Suprapubic skin (tissue), 4 donors: ENCODE data around the gene TUBB4B. TPM values are rescaled to one million over a fixed set of nuclear protein-coding genes. Genes with fewer than 3 reads are reported as not detected.

Source experiments
- DNase-seq, 2 donors: peaks; one replicate each; pipeline ENCODE4 v3.0.0-alpha.2; 2019; ENCODE audit warnings: low spot score in 2 of 2
- H3K27ac ChIP-seq: fragments of 200-600 bp; sonication (generic); one replicate; pipeline ENCODE4 v1.5.1; 2019
- H3K27me3 ChIP-seq: fragments of 200-600 bp; sonication (generic); one replicate; pipeline ENCODE4 v1.5.1; 2019
- H3K36me3 ChIP-seq: fragments of 200-600 bp; sonication (generic); one replicate; pipeline ENCODE4 v1.5.1; 2019
- H3K4me1 ChIP-seq: fragments of 200-600 bp; sonication (generic); one replicate; pipeline ENCODE4 v1.5.1; 2019
- H3K4me3 ChIP-seq: fragments of 200-600 bp; sonication (generic); one replicate; pipeline ENCODE4 v1.5.1; 2019; ENCODE audit warnings: mild to moderate bottlenecking
- H3K9me3 ChIP-seq: fragments of 200-600 bp; sonication (generic); one replicate; pipeline ENCODE4 v1.5.1; 2019
- CTCF ChIP-seq, 2 donors: fragments of 200-600 bp in 1 of 2; fragments of 450-650 bp in 1 of 2; sonication (generic) in 1 of 2; IDR thresholded peaks; one replicate each; pipeline ENCODE4 v1.5.1; 2016 to 2019; ENCODE audit warnings: antibody characterized with exemption in 2 of 2, mild to moderate bottlenecking in 1 of 2, moderate library complexity in 1 of 2
- EP300 ChIP-seq: sonication (generic); formaldehyde crosslinking; IDR thresholded peaks from one replicate; pipeline ENCODE4 v1.6.1; 2017; ENCODE audit warnings: antibody characterized with exemption
- POLR2A ChIP-seq, 2 donors: fragments of 450-650 bp; IDR thresholded peaks; one replicate each; pipeline ENCODE4 v1.6.1; 2017; ENCODE audit warnings: antibody characterized with exemption in 2 of 2, mild to moderate bottlenecking in 2 of 2, moderate library complexity in 2 of 2
- POLR2AphosphoS5 ChIP-seq, 3 donors: sonication (generic); formaldehyde crosslinking; IDR thresholded peaks; one replicate each; pipeline ENCODE4 v1.6.1; 2017; ENCODE audit warnings: antibody characterized with exemption in 3 of 3
- WGBS: methylation state at CpG from one replicate; pipeline ENCODE4 v1.1.5; 2018; 5-methylcytosine and 5-hydroxymethylcytosine counted together
- total RNA-seq, 4 donors: library from RNA; depleted of rRNA; stranded (reverse); fragments of >200 nt; gene quantifications; one replicate each; pipeline ENCODE4 v1.1.0, GENCODE V29; 2016

TUBB4B gene
- total RNA-seq, 4 donors from 2014 or later: 225 to 708 (median 639) TPM

DNA sequence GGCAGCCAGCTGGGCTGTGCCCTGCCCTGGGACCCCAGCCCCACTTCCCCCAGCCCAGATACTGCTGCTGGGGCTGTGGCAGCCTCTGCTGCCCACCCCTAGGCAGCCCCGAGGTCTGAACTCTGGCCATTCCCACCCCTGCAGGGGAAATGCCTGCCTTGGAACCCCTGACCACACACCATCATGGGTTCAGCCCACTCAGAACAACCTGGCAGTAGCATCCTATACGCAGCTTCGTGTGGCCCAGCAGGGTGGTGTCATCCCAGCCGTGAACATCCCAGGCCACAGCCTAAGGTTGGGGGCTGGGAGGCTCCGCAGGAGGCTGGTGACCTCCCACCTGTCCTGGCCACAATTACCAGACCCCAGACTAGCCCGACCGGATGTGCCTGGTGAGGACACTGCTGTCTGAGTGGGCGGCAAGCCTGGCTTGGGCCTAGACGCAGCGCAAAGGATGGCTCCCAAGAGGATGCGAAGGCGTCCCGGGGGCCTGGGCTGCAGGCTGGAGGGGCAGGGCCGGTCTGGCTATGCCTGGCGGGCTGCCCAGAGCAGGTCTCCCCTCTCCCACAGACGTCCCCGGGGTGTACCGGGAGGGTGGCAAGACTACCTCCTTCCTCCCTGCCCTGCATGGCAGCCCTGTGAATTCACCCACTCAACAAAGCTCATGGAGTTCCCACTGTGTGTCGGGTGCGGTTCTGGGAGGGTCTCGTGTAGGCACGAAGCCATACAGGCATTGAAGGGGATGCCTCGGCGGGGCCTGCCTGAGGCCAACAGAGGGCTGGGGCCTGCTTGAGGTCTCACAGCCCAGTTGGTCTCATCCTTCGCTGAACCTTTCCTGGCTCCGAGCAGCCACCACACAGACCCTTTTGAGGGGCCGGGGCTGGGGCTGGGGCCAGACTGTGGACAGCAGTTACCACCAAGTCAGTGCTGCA is 11.9 kb upstream of the TUBB4B start:
- peaks cover 35% of the 10 kb centered on the region for H3K4me1 ChIP-seq
- H3K27ac ChIP-seq: no peak overlapping the region
- DNase-seq: no peak
- TF ChIP-seq POLR2A (IDR thresholded peaks at IDR 0.05) (no peak), EP300 (no peak), CTCF (IDR thresholded peaks at IDR 0.05) (no peak), POLR2AphosphoS5 (IDR thresholded peaks at IDR 0.05) (no peak)
- 50% methylated on average over 14 of the region's 27 CpGs for WGBS
- H3K9me3 ChIP-seq: no peaks in the 10 kb centered on the region
- no peak overlapping the region for H3K4me3 ChIP-seq
- peaks cover 61% of the 10 kb centered on the region for H3K27me3 ChIP-seq
- H3K36me3 ChIP-seq: no peaks in the 10 kb centered on the region

DNA sequence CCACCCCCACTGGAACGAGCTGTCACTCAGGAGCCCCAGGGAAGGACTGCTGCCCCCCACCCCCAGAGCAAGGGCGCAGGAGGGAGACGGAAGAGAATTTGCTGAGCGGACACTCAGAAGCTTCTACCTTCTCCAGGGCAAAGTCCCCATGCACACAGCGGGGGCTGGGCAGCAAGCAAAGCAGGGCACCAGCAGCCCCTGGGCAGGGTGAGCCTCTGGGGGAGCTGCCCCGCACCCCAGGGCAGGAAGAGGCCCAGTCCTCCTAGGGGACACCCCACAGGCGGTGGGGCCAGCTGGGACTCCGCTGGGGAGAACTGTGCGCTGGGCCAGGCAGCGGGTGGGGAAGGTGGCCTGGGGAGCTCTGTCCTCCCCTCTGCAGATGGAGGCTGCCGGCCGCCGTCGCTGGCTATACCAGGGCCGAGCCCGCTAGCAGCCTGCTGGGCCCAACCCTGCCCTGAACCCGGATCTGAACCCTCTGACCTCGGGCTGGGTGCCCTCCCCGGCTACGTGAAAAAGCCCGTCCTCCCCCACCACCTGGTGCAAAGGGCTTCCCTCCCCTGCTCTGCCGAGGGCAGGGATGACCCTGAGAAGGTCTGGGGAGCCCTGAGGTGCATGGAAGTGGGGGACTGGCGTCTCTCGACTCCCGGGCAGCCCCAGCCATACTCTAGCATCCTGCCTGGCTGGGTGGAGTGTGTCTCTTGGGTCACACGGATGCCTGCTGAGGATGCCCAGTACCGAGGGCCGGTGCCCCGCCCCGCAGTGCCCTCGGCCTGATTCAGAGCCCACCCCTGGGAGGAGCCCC is 11.0 kb upstream of the TUBB4B start:
- Histone ChIP-seq H3K4me3 (no peak overlapping the region), H3K27ac (no peak overlapping the region), H3K4me1 (peaks cover 28% of the 10 kb centered on the region), H3K9me3 (no peaks in the 10 kb centered on the region), H3K36me3 (no peaks in the 10 kb centered on the region), H3K27me3 (peaks cover 70% of the 10 kb centered on the region)
- TF ChIP-seq CTCF (IDR thresholded peaks at IDR 0.05): no peak
- TF ChIP-seq POLR2A (IDR thresholded peaks at IDR 0.05): no peak
- TF ChIP-seq EP300: no peak
- WGBS: 64% methylated on average over 8 of the region's 31 CpGs
- DNase-seq: no peak

DNA sequence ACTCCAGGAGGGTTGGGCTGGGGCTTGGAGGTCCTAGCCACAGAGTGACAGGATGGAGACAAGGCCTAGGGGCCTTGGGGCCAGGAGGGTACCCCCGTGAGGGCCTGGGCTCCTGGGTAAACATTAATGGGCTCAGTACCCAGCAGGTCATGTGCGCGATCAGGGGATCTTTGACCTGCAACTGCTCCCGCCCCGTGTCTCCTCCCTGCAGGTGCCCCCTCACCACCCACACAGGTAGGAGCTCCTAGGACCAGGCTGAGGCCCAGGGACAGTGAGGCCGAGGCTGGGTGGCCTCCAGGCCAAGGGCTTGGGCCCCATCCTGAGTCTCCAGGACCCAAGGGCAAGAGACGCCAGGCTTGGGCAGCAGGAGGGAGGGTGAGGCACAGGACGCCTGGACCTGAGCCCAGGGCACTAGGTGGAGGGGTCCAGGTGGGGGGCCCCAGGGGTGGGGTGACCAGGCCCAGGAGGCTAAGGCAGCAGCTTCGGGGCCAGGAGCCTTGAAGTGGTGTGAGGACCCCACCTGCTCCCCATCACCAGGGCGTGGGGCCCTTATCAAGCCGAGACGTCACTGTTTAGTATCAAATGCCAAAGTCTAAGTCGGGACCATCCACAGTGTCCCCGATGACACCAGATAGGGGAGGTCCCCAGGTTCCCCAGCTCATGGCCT is 10.2 kb upstream of the TUBB4B start, which contains the start of gene SLC34A3:
Gene SLC34A3, plus strand, starts transcription at position 197 of the 667 bp plus-strand sequence. CDS start 802 bp downstream, outside the sequence.
- no peak within 1 kb of the TSS for H3K4me3 ChIP-seq
- no peaks in the 10 kb centered on the region for H3K9me3 ChIP-seq
- H3K27me3 ChIP-seq: peaks cover 78% of the 10 kb centered on the region
- H3K27ac ChIP-seq: no peak within 1 kb of the TSS
- no peak for DNase-seq
- peaks cover 21% of the 10 kb centered on the region for H3K4me1 ChIP-seq
- H3K36me3 ChIP-seq: no peaks in the 10 kb centered on the region
- no CpG with 5 or more reads among the region's 14 CpGs for WGBS
- TF ChIP-seq EP300 (no peak), POLR2AphosphoS5 (IDR thresholded peaks at IDR 0.05) (no peak), CTCF (IDR thresholded peaks at IDR 0.05) (no peak), POLR2A (IDR thresholded peaks at IDR 0.05) (no peak)

DNA sequence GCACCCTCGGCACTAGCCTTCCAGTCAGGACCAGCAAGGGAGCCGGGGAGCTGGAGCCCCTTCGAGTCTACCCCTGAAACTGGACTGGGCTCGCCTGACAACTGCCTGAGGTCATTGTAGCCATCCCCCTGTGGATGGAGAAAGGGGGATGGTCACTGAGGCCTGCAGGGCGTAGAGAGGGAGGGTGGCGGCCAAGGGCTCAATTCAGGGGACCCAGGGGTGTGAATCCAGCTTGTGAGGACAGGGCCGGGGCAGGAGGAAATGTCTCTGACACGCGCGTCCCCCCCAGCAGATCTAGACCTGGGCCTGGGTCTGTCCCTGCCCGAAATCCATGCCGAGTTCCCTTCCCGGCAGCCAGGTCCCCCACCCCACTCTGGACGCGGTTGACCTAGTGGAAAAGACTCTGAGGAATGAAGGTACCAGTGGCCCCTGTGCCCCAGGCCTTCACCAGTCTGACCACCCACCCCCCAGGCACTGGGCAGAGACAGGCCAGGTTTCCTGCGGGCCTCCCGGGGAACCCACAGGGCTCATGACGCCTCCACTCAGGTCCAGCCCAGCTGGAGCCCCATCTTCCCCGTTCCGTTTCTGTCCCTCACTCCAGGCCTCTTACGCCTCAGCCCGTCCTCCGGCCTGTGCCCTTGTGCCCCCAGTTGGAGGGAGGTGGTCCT is 9.6 kb upstream of the TUBB4B start:
- 76% methylated on average over 19 of the region's 23 CpGs for WGBS
- Histone ChIP-seq H3K36me3 (no peaks in the 10 kb centered on the region), H3K27ac (no peak overlapping the region), H3K4me1 (peaks cover 22% of the 10 kb centered on the region), H3K4me3 (no peak overlapping the region), H3K9me3 (no peaks in the 10 kb centered on the region), H3K27me3 (peaks cover 80% of the 10 kb centered on the region)
- TF ChIP-seq EP300: no peak
- no peak for TF ChIP-seq CTCF (IDR thresholded peaks at IDR 0.05)
- no peak for TF ChIP-seq POLR2A (IDR thresholded peaks at IDR 0.05)
- TF ChIP-seq POLR2AphosphoS5 (IDR thresholded peaks at IDR 0.05): no peak
- DNase-seq: no peak
